ENCODE measurements around the gene RAP1GAP2.

RAP1GAP2 gene

GRCh38 chr17:2867441-2868424 is 71.5 kb downstream of the RAP1GAP2 start:
- in situ Hi-C loops (cut with MboI; ENCODE audit: low pct_unique_long_range_greater_than_20kb, low sequenced_read_pairs, unreplicated experiment) = no loop called here
- DNase-seq (ENCODE audit: low spot score) = no peak
- TF ChIP-seq CTCF (IDR thresholded peaks at IDR 0.05; ENCODE audit: extremely low read depth, insufficient read depth, missing control alignments) = no peak

GRCh38 chr17:2869604-2870003 is 73.4 kb downstream of the RAP1GAP2 start:
- no peak for DNase-seq (ENCODE audit: low spot score)
- TF ChIP-seq CTCF (IDR thresholded peaks at IDR 0.05; ENCODE audit: extremely low read depth, insufficient read depth, missing control alignments) = no peak
- in situ Hi-C loops (cut with MboI; ENCODE audit: low pct_unique_long_range_greater_than_20kb, low sequenced_read_pairs, unreplicated experiment) = no loop called here

GRCh38 chr17:2871205-2871604 is 75.0 kb downstream of the RAP1GAP2 start:
- no peak for DNase-seq (ENCODE audit: low spot score)
- in situ Hi-C loops (cut with MboI; ENCODE audit: low pct_unique_long_range_greater_than_20kb, low sequenced_read_pairs, unreplicated experiment) = no loop called here
- TF ChIP-seq CTCF (IDR thresholded peaks at IDR 0.05; ENCODE audit: extremely low read depth, insufficient read depth, missing control alignments) = no peak

GRCh38 chr17:2871720-2872119 is 75.5 kb downstream of the RAP1GAP2 start:
- DNase-seq (ENCODE audit: low spot score) = no peak
- no peak for TF ChIP-seq CTCF (IDR thresholded peaks at IDR 0.05; ENCODE audit: extremely low read depth, insufficient read depth, missing control alignments)
- in situ Hi-C loops (cut with MboI; ENCODE audit: low pct_unique_long_range_greater_than_20kb, low sequenced_read_pairs, unreplicated experiment) = no loop called here

- in situ Hi-C loops (cut with MboI; ENCODE audit: low pct_unique_long_range_greater_than_20kb, low sequenced_read_pairs, unreplicated experiment) = no loop called here
- no peak for TF ChIP-seq CTCF (IDR thresholded peaks at IDR 0.05; ENCODE audit: extremely low read depth, insufficient read depth, missing control alignments)
- DNase-seq (ENCODE audit: low spot score) = no peak
Measured at GRCh38 chr17:2872282-2872681, 76.0 kb downstream of the RAP1GAP2 start.

GRCh38 chr17:2874189-2874686 is 78.0 kb downstream of the RAP1GAP2 start:
- in situ Hi-C loops (cut with MboI; ENCODE audit: low pct_unique_long_range_greater_than_20kb, low sequenced_read_pairs, unreplicated experiment) = no loop called here
- no peak for TF ChIP-seq CTCF (IDR thresholded peaks at IDR 0.05; ENCODE audit: extremely low read depth, insufficient read depth, missing control alignments)
- no peak for DNase-seq (ENCODE audit: low spot score)
